ENCODE results near the gene CLNS1A. TPM values are rescaled to one million over a fixed set of nuclear protein-coding genes. Genes with fewer than 3 reads are reported as not detected.

Gene CLNS1A
- total RNA-seq, 1 experiment from 2014 or later: 215 TPM

Other genes with a start within 250 kb of the CLNS1A start
- gene PAK1, start 163.7 kb downstream of the CLNS1A start, total RNA-seq (2014; rRNA removed; shearing (Covaris generic)): 27.7 and 32.6 TPM in 2 replicates
- gene AQP11, start 47.8 kb downstream of the CLNS1A start, total RNA-seq (2014; rRNA removed; shearing (Covaris generic)): 0.39 and 1.4 TPM in 2 replicates
- 17.1 and 21.3 TPM in 2 replicates for gene RSF1, start 182.9 kb upstream of the CLNS1A start, total RNA-seq (2014; rRNA removed; shearing (Covaris generic))
- gene AAMDC, start 183.3 kb upstream of the CLNS1A start, total RNA-seq (2014; rRNA removed; shearing (Covaris generic)): 19.7 and 31.2 TPM in 2 replicates